Measurements from ENCODE around the gene CLCN1.

Gene CLCN1

GRCh38 chr7:143369678-143370651, 54.1 kb downstream of the CLCN1 start:
- no peak for DNase-seq

DNA sequence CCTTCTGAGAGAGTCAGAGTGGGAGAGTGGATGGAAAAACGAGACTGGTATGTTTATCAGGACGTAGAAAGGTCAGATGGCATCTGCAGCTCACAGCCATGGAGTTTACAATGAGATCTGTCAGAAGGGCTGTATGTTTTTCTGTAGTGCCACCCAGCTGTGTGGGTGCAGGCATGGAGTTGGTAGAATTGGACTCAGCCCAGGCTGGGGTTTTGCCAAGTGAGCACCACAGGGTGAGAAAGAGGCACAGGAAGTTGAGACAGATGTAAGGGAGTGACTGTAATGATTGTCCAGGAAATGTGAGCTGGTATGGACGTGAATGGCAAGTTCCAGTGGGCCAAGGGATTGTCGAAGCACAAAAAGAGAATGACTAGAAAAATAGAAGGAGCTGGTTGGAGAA, 56.2 kb downstream of the CLCN1 start:
- DNase-seq = peak; percentile 55

DNA sequence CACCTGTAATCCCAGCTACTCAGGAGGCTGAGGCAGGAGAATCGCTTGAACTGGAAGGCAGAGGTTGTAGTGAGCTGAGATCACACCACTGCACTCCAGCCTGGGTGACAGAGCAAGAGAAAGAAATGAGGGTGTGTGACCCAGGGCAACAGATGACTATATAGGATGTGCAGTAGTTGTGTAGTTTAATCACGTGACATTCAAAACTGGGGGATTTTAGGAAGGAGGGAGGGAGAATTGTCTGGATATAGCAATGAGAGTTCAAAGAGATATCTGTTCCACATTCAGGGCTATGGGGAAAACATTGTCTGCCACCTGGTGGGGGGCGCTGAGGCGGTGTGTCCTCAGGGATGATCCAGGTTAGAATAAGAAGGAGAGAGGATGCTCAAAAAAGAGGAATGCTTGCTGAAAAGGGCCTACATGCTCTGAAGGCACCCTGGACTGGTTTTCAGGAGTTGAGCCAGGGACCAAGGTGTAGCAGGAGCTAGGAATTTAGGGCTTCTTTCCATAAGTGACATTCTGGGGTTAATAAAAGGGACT, 57.4 kb downstream of the CLCN1 start:
- no peak for DNase-seq

- no peak for DNase-seq
These were observed 58.6 kb downstream of the CLCN1 start for GRCh38 chr7:143374561-143374960.

- no peak for DNase-seq
These were observed 59.6 kb downstream of the CLCN1 start for GRCh38 chr7:143375298-143376034.

DNA sequence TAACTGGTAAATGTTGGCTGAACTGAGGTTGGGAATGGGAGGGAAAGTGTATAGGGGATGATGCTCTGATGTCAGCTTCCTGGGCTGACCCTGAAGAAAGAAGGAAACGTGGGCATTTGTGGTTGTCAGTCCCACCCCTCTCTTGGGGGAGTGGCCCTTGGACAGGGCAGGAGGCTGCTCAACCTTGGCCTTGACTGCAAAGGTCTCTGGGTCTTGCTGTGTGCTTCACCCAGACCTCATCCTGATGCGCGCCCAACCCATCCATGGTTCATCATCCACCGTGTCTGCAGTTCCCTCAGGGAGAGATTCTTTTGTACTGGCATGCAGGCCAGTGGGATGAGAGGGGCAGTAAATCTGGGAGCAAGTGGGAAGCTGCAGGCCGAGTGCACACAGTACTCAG, 60.5 kb downstream of the CLCN1 start:
- no peak for DNase-seq

GRCh38 chr7:143379611-143380259, 63.8 kb downstream of the CLCN1 start:
- DNase-seq = no peak

- peak; percentile 85 for DNase-seq
These were observed 64.3 kb downstream of the CLCN1 start for GRCh38 chr7:143380260-143380645.

DNA sequence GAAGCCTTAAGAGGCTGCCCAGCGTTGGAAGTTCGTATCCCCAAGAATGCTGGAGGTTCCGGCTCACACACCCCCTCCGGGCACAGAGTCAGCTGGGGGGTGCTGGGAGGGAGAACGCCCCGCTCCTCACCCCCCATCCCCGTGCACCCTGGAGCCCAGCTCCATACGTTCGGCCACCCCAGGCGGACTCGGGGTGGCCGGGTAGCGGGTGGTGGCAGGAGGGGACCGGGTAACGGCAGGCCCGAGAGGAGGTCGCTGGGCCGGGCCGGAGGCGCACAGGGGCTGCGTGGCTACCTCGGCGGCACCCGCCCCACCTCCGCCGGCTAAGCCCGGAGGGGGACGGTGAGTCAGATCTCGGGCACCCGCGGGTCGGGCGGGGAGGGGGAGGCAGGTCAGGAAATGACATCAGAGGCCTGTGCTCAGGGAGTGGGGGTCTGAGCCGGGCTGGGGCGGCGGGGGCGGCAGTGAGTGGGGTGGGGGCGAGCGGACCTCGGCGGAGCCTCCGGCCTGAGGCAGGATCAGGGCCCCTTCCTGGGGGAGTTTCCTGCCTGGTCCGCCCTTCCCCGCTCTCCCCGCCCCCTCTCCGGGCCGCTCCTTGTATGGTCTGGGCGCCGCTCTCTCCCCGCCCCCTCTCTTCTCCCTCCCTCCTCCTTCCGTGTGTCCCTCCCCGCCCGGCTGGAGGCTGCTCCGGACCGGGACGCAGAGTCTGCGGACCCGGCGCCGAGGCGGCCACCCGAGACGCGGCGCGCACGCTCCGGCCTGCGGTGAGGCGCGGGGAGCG, 64.9 kb downstream of the CLCN1 start, which contains the start of gene ZYX:
Gene ZYX (plus strand): TSS at position 700 of the 781 bp plus-strand sequence. CDS start 227 bp downstream, outside the sequence.
- DNase-seq = peak; percentile 89

DNA sequence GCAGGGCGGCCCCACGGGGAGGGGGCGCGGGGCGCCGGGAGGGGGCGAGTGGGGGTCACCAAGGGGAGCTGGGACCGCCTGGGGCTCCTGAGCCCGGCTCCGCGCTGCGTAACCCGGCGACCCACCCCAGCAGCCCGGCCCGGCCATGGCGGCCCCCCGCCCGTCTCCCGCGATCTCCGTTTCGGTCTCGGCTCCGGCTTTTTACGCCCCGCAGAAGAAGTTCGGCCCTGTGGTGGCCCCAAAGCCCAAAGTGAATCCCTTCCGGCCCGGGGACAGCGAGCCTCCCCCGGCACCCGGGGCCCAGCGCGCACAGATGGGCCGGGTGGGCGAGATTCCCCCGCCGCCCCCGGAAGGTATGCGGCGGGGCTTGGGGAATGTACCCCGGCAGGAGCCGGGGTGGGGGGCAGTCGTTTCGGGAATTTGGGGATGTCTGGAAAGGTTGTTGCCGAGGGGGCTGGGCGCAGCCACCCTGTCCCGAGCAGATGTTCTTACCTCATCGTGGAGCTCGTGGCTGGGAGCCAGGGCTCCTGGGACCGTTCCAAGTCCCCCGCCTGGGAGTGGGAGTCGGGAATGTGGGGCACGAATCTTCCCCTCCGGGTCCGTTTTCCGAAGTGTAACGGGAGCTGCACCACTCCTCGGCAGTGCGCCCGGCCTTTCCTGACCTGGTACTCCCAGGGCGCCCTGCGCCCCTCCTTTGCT, 65.7 kb downstream of the CLCN1 start:
- DNase-seq = no peak

GRCh38 chr7:143382126-143382790, 66.3 kb downstream of the CLCN1 start:
- DNase-seq = no peak

- no peak for DNase-seq
These were observed 67.1 kb downstream of the CLCN1 start for GRCh38 chr7:143382791-143383641.

DNA sequence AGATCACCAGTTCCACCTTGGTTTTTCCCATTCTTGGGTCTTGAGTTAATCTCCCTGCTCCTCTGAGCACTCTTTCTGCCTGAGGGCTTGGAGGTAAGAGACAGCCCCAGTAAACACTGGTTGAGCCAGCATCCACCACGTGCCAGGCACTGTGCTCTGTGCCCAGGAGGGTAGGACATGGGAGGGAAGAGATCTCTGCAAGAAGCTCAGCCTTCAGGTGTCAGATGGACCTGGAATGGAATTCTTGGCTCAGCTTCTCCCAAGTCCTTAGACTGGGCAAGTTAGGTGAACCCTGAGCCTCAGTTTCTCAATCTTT, 67.7 kb downstream of the CLCN1 start:
- no peak for DNase-seq

DNA sequence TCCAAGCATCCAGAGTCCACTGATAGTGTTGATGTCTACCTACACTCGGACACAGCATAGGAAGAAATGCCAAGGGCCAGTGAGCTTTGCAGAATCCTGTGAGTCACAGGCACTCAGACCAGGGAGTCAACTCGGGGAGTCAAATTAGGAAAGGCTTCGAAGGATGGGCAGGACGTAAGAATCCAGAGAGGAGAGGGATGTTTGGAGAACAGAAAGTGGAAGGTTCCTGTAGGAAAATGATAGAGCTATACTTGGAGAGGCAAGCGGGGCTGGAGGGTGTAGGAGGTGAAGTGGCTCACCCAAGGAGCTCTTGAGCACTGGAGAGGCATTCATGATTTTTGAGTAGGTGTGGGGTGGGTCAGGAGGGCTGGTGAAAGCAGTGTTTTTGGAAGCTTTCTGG, 68.2 kb downstream of the CLCN1 start:
- DNase-seq = no peak

- no peak for DNase-seq
These were observed 69.0 kb downstream of the CLCN1 start for GRCh38 chr7:143384661-143385631.

- DNase-seq = no peak
These were observed 70.2 kb downstream of the CLCN1 start for GRCh38 chr7:143385891-143386781.

GRCh38 chr7:143387156-143387975, 71.5 kb downstream of the CLCN1 start:
- no peak for DNase-seq

Data from stimulated activated naive CD4-positive, alpha-beta T cell treated with Interleukin-2 at 50 U/mL for 16 hours (primary cell).